Myocyte (in vitro differentiated cells): Measurements from ENCODE around the gene UPP1. TPM values are rescaled to one million over a fixed set of nuclear protein-coding genes. Genes with fewer than 3 reads are reported as not detected.
"Not testable (repeated sequence)": the region's sequence is repeated elsewhere in the genome, so short reads cannot be mapped to it uniquely, and the experiment has no call there.

Experiments used
- DNase-seq: peaks from one replicate; pipeline ENCODE4 v3.0.0-alpha.2; 2012; ENCODE audit warnings: low read depth
- total RNA-seq: library from RNA; depleted of rRNA; stranded (reverse); fragments of >200 nt; gene quantifications from 2 replicates; pipeline ENCODE4 v1.2.3, GENCODE V29; 2014

UPP1 gene
- total RNA-seq, 1 donor from 2014 or later = 7.7 TPM

DNA sequence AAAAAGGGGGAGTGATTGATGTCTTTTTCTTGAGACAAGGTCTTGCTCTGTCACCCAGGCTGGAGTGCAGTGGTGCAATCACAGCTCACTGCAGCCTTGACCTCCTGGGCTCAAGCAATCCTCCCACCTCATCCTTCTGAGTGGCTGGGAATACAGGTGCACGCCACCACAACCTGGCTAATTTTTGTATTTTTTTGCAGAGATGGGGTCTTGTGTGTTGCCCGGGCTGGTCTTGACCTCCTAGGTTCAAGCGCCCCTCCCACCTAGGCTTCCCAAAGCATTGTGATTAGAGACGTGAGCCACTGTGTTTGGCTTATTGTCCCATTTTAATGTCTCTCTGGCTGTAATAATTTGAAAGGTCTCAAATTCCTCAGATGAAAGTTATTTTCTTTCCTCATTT lies 21.8 kb downstream of the UPP1 start:
- no peak for DNase-seq

GRCh38 chr7:48111596-48111995 lies 22.5 kb downstream of the UPP1 start:
- no peak for DNase-seq

DNA sequence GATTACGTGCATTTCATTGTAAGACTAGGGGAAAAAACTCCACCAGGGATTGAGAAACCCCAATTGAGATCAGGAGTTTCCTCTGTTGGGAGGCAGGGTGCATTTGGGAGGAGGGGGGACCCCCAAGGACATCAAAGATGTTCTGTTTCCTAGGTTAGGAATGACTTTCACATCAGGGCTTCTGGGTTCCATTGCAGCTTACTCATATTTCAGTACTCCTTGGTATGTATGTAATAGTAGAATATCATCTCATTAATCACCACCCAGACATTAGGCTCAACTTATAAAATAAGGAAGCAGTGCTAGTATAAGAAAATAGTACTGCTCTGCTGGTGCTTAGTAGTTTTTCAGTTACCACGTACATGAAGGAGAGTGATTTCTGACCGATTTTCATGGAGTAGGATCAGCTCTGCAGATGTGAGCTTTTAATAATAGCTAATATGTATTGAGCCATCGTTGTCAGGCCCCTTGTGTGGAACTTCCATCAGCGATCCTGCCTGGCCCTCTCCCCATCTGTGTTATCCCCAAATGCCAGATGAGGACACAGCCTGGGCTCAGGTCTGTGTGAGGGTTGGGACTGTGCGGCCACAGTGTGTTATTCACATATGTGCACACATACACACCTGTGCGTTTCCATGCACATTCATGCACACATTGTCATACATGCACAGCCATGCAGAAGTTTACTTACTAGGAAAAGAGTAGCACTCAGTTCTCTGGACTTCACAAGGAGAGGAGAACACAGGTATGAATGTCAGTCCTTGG lies 23.5 kb downstream of the UPP1 start:
- no peak for DNase-seq

DNA sequence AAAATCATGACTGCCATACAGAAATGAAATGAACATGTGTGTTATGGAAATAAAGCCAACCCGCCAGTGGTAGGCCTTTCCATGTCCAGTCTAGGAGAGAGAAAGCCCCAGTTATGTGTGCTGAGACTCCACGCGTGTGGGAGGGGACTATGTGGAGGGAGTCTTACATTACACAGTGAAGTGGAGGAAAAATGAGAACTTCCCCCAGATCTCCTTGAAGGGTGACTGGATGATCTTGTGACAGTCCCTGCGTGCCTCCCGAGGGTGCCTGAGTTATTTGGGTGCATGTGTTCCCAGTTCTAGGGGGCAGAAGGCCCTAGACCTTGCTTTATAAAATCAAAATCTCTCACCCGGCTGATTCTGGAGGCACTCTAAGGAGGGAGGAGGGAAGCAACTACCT lies 24.2 kb downstream of the UPP1 start:
- DNase-seq = no peak

DNA sequence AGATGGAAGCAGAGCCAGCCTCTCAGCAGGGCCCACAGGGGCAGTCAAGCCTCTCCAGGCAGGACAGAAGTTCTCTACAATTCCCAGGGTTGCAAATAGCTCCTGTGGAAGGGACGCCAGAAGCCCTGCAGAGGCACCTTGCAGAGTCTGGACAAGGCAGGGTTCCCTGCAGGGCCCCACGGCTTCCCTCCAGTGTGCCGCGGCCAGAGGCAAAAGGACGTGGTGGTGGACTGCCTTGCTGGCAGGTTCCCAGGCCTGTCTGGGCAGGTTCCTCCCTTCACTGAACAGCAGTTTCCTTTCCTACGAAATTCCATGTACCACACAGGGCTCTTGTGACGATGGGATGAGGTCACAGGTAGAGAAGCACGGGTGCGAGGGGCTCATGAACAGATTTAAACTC lies 25.1 kb downstream of the UPP1 start:
- no peak for DNase-seq

DNA sequence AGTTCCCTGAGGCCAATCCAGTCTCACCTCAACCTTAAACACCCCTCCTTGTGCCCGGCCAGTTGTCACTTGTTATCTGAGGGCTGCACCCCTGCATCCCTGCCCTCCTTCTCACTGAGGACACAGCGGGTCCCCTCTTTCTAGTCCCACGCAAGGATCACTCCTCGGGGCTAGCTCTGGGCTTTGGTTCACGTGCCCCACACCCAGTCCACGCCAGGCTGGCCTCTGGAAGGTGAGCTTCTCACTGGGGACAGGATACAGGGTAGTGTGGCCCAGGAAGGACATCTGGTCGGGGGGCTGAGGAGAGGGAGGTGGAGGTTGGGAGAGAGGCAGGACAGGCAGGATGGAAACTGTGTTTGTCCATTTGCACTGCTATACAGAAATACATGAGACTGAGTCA lies 25.5 kb downstream of the UPP1 start:
- DNase-seq = no peak

GRCh38 chr7:48116043-48116442 lies 27.0 kb downstream of the UPP1 start:
- no peak for DNase-seq

DNA sequence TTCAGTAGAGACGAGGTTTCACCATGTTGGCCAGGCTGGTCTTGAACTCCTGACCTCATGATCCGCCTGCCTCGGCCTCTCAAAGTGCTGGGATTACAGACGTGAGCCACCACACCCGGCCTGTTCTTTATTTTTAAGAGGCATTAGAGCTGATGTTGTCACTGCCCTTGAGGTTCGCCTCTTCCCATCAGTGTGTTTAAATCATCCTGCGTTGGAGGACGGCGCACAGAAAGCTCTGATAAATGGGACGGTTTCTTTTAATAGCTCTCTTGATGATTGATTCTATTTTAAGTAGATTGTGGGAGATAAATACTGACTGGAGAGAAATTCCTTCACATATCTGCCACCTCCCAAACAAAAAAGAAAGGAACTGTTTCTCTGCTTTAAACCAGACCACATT lies 29.0 kb downstream of the UPP1 start:
- DNase-seq = no peak

DNA sequence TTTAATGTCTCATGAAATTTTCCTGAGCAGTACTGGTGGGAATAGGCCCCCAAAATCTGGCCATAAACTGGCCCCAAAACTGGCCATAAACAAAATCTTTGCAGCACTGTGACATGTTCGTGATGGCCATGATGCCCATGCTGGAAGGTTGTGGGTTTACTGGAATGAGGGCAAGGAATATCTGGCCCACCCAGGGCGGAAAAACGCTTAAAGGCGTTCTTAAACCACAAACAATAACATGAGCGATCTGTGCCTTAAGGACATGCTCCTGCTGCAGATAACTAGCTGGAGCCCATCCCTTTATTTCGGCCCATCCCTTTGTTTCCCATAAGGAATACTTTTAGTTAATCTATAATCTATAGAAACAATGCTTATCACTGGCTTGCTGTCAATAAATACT lies 31.5 kb downstream of the UPP1 start:
- DNase-seq = not testable (repeated sequence)

DNA sequence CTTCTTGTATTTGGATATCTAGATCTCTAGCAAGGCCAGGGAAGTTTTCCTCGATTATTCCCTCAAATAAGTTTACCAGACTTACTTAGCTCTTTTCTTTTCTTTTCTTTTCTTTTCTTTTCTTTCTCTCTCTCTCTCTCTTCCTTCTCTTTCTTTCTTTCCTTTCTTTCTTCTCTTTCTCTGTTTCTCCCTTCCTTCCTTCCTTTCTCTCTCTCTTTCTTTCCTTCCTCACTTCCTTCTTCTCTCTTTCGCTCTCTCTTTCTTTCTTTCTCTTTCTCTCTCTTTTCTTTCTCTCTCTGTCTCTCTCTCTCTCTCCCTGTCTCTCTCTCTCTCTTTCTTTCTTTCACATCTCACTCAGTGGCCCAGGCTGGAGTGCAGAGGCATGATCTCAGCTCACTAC lies 37.0 kb downstream of the UPP1 start:
- no peak for DNase-seq

DNA sequence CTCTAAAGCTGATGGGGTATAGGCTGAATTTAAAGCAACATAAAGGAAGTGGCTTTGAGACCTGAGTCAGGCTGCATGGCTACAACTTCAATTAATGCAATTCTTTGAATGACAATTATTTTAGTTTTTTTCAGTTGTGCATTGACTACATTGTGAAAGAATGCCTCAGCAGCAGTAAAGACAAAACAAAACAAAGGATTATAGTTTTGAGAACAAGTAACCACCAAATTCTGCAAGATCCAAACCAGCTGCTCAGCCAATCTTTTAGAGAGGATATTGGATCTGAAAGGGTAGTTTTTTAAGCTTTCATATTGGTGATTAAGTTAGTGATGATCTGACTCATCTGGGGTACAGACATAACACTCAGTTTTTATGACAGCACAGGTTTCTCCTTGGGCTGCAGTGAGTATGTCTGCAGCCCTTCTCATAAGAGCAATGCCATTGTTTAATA lies 41.6 kb downstream of the UPP1 start:
- peak; percentile 68 for DNase-seq

DNA sequence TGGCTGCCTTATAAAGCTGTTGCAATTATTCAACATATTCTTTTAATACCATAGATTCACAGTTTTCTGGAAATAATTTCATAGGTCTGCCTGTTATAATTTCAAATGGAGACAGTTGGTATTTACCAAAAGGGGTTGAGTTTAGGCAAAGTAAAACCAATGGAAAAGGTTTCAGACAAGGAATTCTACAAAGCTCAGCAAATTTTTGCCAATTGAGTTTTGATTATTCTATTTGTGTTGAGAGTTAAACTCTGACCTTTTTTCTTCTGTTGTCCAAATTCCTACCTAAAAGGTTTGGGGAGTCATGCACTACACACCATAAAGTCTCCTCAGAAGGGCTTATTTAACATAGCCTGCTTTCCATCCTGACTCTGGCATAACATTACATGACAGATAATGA lies 43.7 kb downstream of the UPP1 start:
- no peak for DNase-seq

GRCh38 chr7:48139459-48139858 lies 50.4 kb downstream of the UPP1 start:
- peak; percentile 40 for DNase-seq

- DNase-seq = no peak
Measured at GRCh38 chr7:48140001-48140681, 51.1 kb downstream of the UPP1 start.

DNA sequence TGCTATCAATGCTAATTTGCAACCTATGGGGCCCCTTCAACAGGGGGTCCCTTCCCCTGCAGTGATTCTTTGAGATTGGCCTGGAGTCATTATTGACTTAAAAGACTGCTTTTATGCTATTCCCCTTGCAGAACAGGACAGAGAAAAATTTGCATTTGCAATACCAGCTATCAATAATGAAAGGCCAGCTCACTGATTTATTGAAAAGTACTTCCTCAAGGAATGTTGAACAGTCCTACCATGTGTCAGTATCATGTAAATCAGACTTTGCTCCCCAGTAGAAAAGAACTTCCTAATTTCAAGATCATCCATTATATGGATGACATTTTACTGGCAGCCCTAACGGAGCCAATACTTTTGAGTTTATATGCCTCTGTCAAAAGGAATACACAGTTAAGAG lies 52.5 kb downstream of the UPP1 start:
- DNase-seq = no peak

GRCh38 chr7:48144291-48144768 lies 55.3 kb downstream of the UPP1 start:
- no peak for DNase-seq

DNA sequence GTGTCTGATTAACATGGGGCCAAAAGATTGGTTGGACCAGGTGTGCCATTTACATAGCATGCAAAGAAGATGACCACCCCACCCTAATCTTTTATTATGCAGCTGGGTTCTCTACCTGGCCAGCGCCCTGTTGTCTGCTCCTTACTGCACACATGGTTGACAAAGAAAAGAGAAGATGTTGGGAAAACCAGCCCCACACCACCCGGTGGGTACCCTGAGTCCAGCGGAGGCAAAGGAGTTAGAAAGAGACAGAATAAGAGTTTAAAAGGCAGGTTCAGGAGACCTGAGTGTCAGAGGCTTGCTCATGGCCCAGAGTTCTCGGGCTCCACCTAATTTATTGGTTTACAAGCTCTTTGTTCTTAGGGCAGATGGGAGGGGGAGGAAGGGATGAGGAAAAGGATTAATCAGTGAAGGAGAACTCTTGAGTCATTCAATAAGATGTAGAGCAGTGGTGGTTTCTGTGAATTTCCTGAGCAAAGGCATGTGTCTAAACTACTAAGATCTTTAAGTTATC lies 58.1 kb downstream of the UPP1 start:
- no peak for DNase-seq

DNA sequence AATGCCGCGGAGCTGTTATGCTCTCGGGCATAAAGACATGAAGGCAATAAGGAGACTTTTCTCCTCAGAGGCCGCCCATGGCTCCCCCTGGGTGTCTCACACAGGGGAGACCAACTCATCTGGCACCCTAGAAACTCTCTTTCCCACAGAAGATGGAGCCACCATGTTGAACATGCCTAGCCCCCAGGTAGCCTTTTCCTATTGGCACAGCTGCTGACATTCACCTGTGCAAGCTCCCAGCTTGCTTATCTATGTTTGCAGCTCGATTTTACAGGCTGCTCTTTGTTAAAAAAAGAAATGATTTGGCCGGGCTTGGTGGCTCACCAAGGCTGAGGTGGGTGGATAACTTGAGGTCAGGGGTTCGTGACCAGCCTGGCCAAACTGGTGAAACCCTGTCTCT lies 58.6 kb downstream of the UPP1 start:
- not testable (repeated sequence) for DNase-seq

DNA sequence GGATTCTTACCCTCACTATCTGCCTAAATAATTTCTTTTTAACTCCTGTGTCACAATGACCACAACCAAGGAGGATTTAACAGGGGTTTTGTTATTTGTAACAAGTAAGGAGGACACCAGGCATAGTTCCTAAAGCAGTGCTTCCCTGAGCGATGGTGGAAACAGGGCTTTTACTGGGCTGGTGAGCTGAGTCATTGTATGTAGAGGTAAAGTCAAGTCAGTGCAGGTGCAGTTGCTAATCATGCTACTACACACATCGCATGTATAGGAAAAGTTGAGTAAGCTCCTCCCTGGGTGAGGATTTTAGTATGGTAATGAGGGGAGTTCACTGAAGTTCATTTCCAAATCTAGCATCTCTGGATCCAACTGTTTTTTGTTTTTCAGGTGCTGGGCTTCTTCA lies 59.2 kb downstream of the UPP1 start:
- DNase-seq = no peak

DNA sequence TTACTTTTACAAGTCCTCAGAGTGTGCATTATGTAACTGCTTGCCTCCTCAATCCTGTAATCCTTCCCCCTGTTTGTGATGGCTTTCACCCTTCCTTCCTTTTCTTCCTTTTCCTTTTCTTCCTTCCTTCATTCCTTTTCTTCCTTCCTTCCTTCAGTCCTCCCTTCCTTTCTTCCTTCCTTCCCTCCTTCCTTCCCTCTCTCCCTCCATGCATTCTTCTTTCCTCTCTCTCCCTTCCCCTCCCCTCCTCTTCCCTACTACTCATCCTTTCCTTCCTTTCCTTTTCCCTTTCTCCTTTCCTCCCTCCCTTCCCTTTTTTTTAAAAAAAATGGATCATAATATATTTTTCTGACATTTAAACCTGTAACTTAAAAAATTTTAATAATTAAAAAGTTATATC lies 60.0 kb downstream of the UPP1 start:
- no peak for DNase-seq

DNA sequence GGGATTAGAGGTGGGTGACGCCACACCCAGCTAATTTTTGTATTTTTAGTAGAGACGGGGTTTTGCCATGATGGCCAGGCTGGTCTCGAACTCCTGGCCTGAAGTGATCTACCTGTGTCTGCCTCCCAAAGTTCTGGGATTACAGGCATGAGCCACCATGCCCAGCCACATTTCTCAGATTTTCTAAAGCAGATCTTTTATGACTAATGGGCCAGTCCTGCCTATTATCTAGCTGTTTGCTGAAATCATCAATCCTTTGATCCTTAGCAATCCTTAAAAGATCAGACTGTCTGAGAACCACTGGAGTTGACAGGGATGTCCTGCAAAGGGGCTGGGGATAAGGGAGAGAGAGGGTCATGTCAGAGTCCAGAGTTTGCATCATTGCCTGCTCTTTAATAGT lies 61.0 kb downstream of the UPP1 start:
- no peak for DNase-seq

DNA sequence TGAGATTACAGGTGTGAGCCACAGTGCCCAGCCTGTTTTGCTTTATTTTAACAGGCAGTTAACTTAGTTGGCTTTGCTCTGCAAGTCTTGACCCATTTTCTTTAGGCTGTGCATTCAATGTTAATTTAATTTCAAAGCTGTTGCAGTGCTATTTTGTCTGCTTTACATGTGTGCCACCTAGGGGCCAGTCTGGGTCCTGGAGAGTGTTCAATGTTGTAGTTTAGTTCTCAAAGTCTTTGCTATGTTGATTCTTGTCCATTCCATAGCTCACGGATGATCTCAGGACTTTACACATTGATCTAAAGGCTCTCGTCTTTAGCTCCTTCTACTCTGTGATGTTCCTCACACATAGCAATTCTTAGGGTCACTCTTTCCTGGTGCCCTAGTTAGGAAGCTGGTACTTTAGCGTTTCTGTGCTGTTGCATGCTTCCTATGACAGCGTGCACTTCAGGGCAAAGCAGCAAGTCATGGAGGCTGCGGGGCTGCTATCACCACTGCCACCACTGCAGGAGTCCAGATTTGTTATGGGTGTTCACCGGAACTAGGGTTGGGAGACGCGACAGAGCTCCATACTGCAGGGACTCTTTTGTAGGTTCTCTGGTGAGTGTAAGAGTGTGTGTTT lies 65.8 kb downstream of the UPP1 start:
- DNase-seq = peak; percentile 58
